LNCaP clone FGC (cell line): ENCODE data around the gene COL7A1.

Experiments
- DNase-seq: peaks from one replicate; pipeline ENCODE4 v3.0.0-alpha.2; 2011; ENCODE audit warnings: low read depth
- H3K4me3 ChIP-seq: 2 replicates; pipeline ENCODE4 v1.5.1; 2011; ENCODE audit warnings: mild to moderate bottlenecking, low read depth, low read length, control low read depth
- TF ChIP-seq, protein P1 (sequence below): IDR thresholded peaks from 2 replicates; pipeline ENCODE4 v1.5.1; 2012; ENCODE audit warnings: mild to moderate bottlenecking; ENCODE audit not compliant: control insufficient read depth, insufficient read depth; ENCODE audit errors: extremely low read depth

COL7A1 gene

DNA sequence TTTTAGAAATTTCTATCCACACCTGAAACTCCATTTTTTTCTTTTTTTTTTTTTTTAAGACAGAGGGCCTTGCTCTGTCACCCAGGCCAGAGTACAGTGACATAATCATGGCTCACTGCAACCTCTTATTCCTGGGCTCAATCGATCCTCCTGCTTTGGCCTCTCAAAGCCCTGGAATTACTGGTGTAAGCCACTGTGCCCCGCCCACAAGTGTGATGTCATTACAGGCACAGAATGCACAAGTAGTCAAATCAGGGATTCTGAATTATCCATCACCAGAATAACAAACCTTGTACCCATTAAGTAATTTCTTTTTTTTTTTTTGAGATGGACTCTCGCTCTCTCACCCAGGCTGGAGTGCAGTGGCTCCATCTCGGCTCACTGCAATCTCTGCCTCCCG, 12.4 kb upstream of the COL7A1 start:
- TF ChIP-seq, protein P1, sequence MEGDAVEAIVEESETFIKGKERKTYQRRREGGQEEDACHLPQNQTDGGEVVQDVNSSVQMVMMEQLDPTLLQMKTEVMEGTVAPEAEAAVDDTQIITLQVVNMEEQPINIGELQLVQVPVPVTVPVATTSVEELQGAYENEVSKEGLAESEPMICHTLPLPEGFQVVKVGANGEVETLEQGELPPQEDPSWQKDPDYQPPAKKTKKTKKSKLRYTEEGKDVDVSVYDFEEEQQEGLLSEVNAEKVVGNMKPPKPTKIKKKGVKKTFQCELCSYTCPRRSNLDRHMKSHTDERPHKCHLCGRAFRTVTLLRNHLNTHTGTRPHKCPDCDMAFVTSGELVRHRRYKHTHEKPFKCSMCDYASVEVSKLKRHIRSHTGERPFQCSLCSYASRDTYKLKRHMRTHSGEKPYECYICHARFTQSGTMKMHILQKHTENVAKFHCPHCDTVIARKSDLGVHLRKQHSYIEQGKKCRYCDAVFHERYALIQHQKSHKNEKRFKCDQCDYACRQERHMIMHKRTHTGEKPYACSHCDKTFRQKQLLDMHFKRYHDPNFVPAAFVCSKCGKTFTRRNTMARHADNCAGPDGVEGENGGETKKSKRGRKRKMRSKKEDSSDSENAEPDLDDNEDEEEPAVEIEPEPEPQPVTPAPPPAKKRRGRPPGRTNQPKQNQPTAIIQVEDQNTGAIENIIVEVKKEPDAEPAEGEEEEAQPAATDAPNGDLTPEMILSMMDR, result no peak
- DNase-seq, result no peak
- no peak overlapping the region for H3K4me3 ChIP-seq

DNA sequence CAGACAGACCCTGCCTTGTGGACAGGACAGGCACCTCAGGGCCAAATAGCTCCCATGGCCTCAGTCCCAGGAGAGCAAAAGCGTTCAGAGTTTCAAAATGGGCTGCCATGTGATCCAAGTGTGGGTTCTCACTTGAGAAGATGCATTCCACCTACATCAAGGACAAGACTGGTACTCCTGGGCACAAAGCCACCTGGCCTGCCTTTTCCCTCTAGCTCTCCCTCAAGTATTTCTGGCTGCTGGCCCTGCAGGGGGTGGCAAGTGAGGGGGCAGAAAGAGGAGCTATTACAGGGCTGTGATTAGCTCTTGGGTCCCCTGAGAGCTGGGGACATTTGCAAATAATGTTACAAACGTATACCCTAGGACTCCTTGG, 6.5 kb upstream of the COL7A1 start:
- H3K4me3 ChIP-seq, result no peak overlapping the region
- no peak for DNase-seq
- TF ChIP-seq, protein P1, result no peak

- no peak overlapping the region for H3K4me3 ChIP-seq
- TF ChIP-seq, protein P1, result no peak
- DNase-seq, result no peak
These were observed 5.8 kb upstream of the COL7A1 start for GRCh38 chr3:48600711-48601621.

GRCh38 chr3:48599509-48600285, 4.6 kb upstream of the COL7A1 start:
- no peak overlapping the region for H3K4me3 ChIP-seq
- DNase-seq, result no peak
- TF ChIP-seq, protein P1, result no peak

- TF ChIP-seq, protein P1, result no peak
- DNase-seq, result peak; percentile 8
These were observed 4.0 kb upstream of the COL7A1 start for GRCh38 chr3:48599077-48599501.

DNA sequence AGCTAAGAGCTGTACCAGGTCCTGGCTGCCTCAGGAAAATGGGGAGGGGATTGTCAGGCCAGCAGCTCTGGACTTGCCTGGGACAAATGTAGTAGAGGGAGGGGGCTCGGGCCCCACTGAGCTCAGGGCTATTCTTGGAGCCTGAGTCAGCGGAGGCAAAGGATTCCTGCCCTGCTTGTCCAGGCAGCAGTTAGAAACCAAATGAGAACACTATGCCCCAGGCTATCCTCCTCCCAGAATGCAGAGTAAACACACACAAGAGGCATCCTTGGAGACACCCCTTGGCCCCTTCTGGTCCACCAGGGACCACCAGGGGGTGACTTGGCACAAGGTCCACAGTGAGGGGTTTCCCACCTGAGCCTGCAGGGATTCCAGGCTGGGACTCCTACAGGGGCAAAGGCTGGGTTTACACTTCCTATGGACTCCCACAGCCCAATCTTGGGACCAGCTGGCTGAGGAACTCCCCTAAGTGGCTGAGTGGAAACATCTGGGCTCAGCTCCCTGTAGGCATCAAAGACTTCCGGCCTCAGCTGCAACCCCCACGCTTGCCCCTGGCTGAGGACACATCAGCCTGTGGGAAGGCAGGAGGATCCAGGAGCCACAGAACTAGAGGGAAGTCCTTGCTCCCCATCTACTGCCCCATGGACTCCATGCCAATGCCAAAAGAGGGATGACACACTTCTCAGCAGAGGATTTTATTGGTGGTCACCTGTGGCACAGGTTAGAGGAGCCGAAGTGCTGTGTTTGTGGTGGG, 3.4 kb upstream of the COL7A1 start:
- TF ChIP-seq, protein P1, result no peak
- peak; percentile 7 for DNase-seq

More at GRCh38 chr3:48599077-48599501, 4.0 kb upstream of the COL7A1 start:
- no peak overlapping the region for H3K4me3 ChIP-seq

More for the DNA sequence above, 3.4 kb upstream of the COL7A1 start:
- no peak overlapping the region for H3K4me3 ChIP-seq
